GM18907 (cell line): Measurements from ENCODE around the gene ARVCF.

Experiments
- ATAC-seq: cut with Tn5 transposase; IDR thresholded peaks from one replicate; pipeline ENCODE4 v1.9.1; 2021; ENCODE audit warnings: mild to moderate bottlenecking, moderate library complexity; ENCODE audit not compliant: unreplicated experiment

The ARVCF gene

GRCh38 chr22:20000246-20001081, 16.2 kb downstream of the ARVCF start:
- ATAC-seq: no peak

- no peak for ATAC-seq
These were observed 17.4 kb downstream of the ARVCF start for GRCh38 chr22:19998991-19999820.

- ATAC-seq: no peak
These were observed 18.2 kb downstream of the ARVCF start for GRCh38 chr22:19998232-19998951.

- no peak for ATAC-seq
These were observed 18.9 kb downstream of the ARVCF start for GRCh38 chr22:19997561-19998231.

GRCh38 chr22:19996694-19997384, 19.8 kb downstream of the ARVCF start:
- no peak for ATAC-seq

- no peak for ATAC-seq
These were observed 20.8 kb downstream of the ARVCF start for GRCh38 chr22:19995611-19996339.

GRCh38 chr22:19994851-19995610, 21.6 kb downstream of the ARVCF start:
- no peak for ATAC-seq

- no peak for ATAC-seq
These were observed 22.7 kb downstream of the ARVCF start for GRCh38 chr22:19993926-19994325.

GRCh38 chr22:19992921-19993355, 23.7 kb downstream of the ARVCF start:
- no peak for ATAC-seq

GRCh38 chr22:19992481-19992911, 24.1 kb downstream of the ARVCF start:
- no peak for ATAC-seq

- no peak for ATAC-seq
These were observed 24.8 kb downstream of the ARVCF start for GRCh38 chr22:19991645-19992451.

- ATAC-seq: no peak
These were observed 25.3 kb downstream of the ARVCF start for GRCh38 chr22:19991395-19991644.

GRCh38 chr22:19990609-19991394, 25.8 kb downstream of the ARVCF start:
- no peak for ATAC-seq

GRCh38 chr22:19990188-19990587, 26.4 kb downstream of the ARVCF start:
- no peak for ATAC-seq

GRCh38 chr22:19989725-19990067, 26.9 kb downstream of the ARVCF start:
- ATAC-seq: no peak

GRCh38 chr22:19988965-19989724, 27.5 kb downstream of the ARVCF start:
- no peak for ATAC-seq

GRCh38 chr22:19988331-19988808, 28.3 kb downstream of the ARVCF start:
- no peak for ATAC-seq
